ENCODE data around the gene KRT85. TPM values are rescaled to one million over a fixed set of nuclear protein-coding genes. Genes with fewer than 3 reads are reported as not detected.
"Not testable (repeated sequence)": the region's sequence is repeated elsewhere in the genome, so short reads cannot be mapped to it uniquely, and the experiment has no call there.

Gene KRT85
- total RNA-seq, 2 donors from 2014 or later, result not detected

- H3K36me3 ChIP-seq (ENCODE audit: control insufficient read depth, insufficient read depth, low read length), result no peaks in the 10 kb centered on the region
These were observed 20.7 kb downstream of the KRT85 start for GRCh38 chr12:52346593-52346992.

GRCh38 chr12:52345041-52345440 lies 22.2 kb downstream of the KRT85 start:
- H3K4me1 Mint-ChIP-seq; H3K9me3 Mint-ChIP-seq; H3K27me3 ChIP-seq (ENCODE audit: control insufficient read depth, insufficient read depth, low read length, poor library complexity, severe bottlenecking); H3K36me3 ChIP-seq (ENCODE audit: control insufficient read depth, insufficient read depth, low read length); H3K4me3 ChIP-seq (ENCODE audit: low read length); H3K36me3 Mint-ChIP-seq (ENCODE audit: low read depth); H3K27ac Mint-ChIP-seq; H3K27me3 Mint-ChIP-seq (ENCODE audit: insufficient read depth); H3K9me3 ChIP-seq (ENCODE audit: control insufficient read depth, low read length); H3K27ac ChIP-seq (ENCODE audit: low read depth, low read length); H3K4me1 ChIP-seq (ENCODE audit: control insufficient read depth, insufficient read depth, low read length); H3K9ac ChIP-seq (ENCODE audit: extremely low read depth, low read length, poor library complexity, severe bottlenecking); H3K4me3 Mint-ChIP-seq; DNase-seq: not testable (repeated sequence)
- 94 to 100% methylated on average over 3 to 5 of the region's 8 CpGs for WGBS, 2 experiments (ENCODE audit: insufficient coverage in 1 of 2, insufficient read length in 1 of 2)

More at GRCh38 chr12:52346593-52346992, 20.7 kb downstream of the KRT85 start:
- Mint-ChIP-seq H3K36me3 (ENCODE audit: low read depth) (no peaks in the 10 kb centered on the region), H3K9me3 (peaks cover 7% of the 10 kb centered on the region), H3K27me3 (ENCODE audit: insufficient read depth) (peaks cover 4% of the 10 kb centered on the region), H3K27ac (no peak overlapping the region), H3K4me1 (peaks cover 4% of the 10 kb centered on the region), H3K4me3 (no peak overlapping the region)
- Histone ChIP-seq H3K4me3 (ENCODE audit: low read length) (no peak overlapping the region), H3K27ac (ENCODE audit: low read depth, low read length) (no peak overlapping the region), H3K9me3 (ENCODE audit: control insufficient read depth, low read length) (peaks cover 7% of the 10 kb centered on the region), H3K4me1 (ENCODE audit: control insufficient read depth, insufficient read depth, low read length) (no peaks in the 10 kb centered on the region), H3K27me3 (ENCODE audit: control insufficient read depth, insufficient read depth, low read length, poor library complexity, severe bottlenecking) (no peaks in the 10 kb centered on the region), H3K9ac (ENCODE audit: extremely low read depth, low read length, poor library complexity, severe bottlenecking) (no peak overlapping the region)
- WGBS, 2 experiments (ENCODE audit: insufficient coverage in 1 of 2, insufficient read length in 1 of 2), result 0 to 60% methylated on average over 1 to 4 of the region's 4 CpGs
- no peak for DNase-seq
- no peak for TF ChIP-seq CTCF (conservative IDR thresholded peaks at IDR 0.05)

GRCh38 chr12:52344111-52344510 lies 23.2 kb downstream of the KRT85 start:
- no peaks in the 10 kb centered on the region for H3K36me3 ChIP-seq (ENCODE audit: control insufficient read depth, insufficient read depth, low read length)
- no peak overlapping the region for H3K27ac ChIP-seq (ENCODE audit: low read depth, low read length)
- H3K4me3 ChIP-seq (ENCODE audit: low read length), result no peak overlapping the region
- Mint-ChIP-seq H3K27me3 (ENCODE audit: insufficient read depth) (peaks cover 4% of the 10 kb centered on the region), H3K4me3 (no peak overlapping the region), H3K36me3 (ENCODE audit: low read depth) (no peaks in the 10 kb centered on the region), H3K27ac (no peak overlapping the region), H3K4me1 (peaks cover 4% of the 10 kb centered on the region), H3K9me3 (peaks cover 7% of the 10 kb centered on the region)
- TF ChIP-seq CTCF (conservative IDR thresholded peaks at IDR 0.05), result no peak
- no peaks in the 10 kb centered on the region for H3K4me1 ChIP-seq (ENCODE audit: control insufficient read depth, insufficient read depth, low read length)
- H3K9me3 ChIP-seq (ENCODE audit: control insufficient read depth, low read length), result peaks cover 7% of the 10 kb centered on the region
- no peaks in the 10 kb centered on the region for H3K27me3 ChIP-seq (ENCODE audit: control insufficient read depth, insufficient read depth, low read length, poor library complexity, severe bottlenecking)
- 90 to 100% methylated on average over 1 to 12 of the region's 12 CpGs for whole genome bisulfite sequencing, 2 experiments (ENCODE audit: insufficient coverage in 1 of 2, insufficient read length in 1 of 2)
- DNase-seq, result no peak
- H3K9ac ChIP-seq (ENCODE audit: extremely low read depth, low read length, poor library complexity, severe bottlenecking), result no peak overlapping the region

- Histone ChIP-seq H3K36me3 (ENCODE audit: control insufficient read depth, insufficient read depth, low read length) (no peaks in the 10 kb centered on the region), H3K27ac (ENCODE audit: low read depth, low read length) (no peak overlapping the region), H3K4me1 (ENCODE audit: control insufficient read depth, insufficient read depth, low read length) (no peaks in the 10 kb centered on the region), H3K27me3 (ENCODE audit: control insufficient read depth, insufficient read depth, low read length, poor library complexity, severe bottlenecking) (no peaks in the 10 kb centered on the region), H3K9me3 (ENCODE audit: control insufficient read depth, low read length) (peaks cover 7% of the 10 kb centered on the region), H3K4me3 (ENCODE audit: low read length) (no peak overlapping the region), H3K9ac (ENCODE audit: extremely low read depth, low read length, poor library complexity, severe bottlenecking) (no peak overlapping the region)
- peaks cover 4% of the 10 kb centered on the region for H3K4me1 Mint-ChIP-seq
- H3K4me3 Mint-ChIP-seq, result no peak overlapping the region
- no peak for DNase-seq
- peaks cover 4% of the 10 kb centered on the region for H3K27me3 Mint-ChIP-seq (ENCODE audit: insufficient read depth)
- H3K27ac Mint-ChIP-seq, result no peak overlapping the region
- 98 to 100% methylated on average over 2 of the region's 2 CpGs for WGBS, 2 experiments (ENCODE audit: insufficient coverage in 1 of 2, insufficient read length in 1 of 2)
- no peaks in the 10 kb centered on the region for H3K36me3 Mint-ChIP-seq (ENCODE audit: low read depth)
- TF ChIP-seq CTCF (conservative IDR thresholded peaks at IDR 0.05), result no peak
- peaks cover 7% of the 10 kb centered on the region for H3K9me3 Mint-ChIP-seq
These were observed 23.7 kb downstream of the KRT85 start for GRCh38 chr12:52343550-52343949.
